Tibial nerve (tissue), 3 donors: Measurements from ENCODE around the gene SVOPL.

Experiments used
- POLR2A ChIP-seq, 2 donors: fragments of 450-650 bp; IDR thresholded peaks; one replicate each; pipeline ENCODE4 v1.6.1; 2017; ENCODE audit warnings: antibody characterized with exemption in 2 of 2, mild to moderate bottlenecking in 2 of 2, moderate library complexity in 2 of 2
- TF ChIP-seq, protein P1 (sequence below), 5 experiments: fragments of 200-600 bp in 3 of 5; fragments of 450-650 bp in 2 of 5; sonication (generic) in 3 of 5; IDR thresholded peaks; one replicate each; pipeline ENCODE4 v1.5.1; 2016 to 2019; ENCODE audit warnings: antibody characterized with exemption in 5 of 5, mild to moderate bottlenecking in 3 of 5, moderate library complexity in 2 of 5

DNA sequence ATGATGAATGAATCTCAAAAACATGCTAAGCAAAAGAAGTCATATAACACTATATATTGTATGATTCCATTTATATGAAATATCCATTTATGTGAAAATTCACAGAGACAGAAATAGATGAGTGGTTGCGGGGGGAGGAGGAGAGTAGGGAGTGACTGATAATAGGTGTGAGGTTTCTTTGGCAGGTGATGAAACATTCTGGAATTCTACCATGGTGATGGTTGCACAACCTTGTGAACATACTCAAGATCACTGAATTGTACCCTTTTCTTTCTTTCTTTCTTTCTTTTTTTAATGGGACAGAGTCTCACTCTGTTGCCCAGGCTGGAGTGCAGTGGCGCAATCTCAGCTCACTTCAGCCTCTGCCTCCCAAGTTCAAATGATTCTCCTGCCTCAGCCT, 10.7 kb downstream of the SVOPL start:
- TF ChIP-seq, protein P1, sequence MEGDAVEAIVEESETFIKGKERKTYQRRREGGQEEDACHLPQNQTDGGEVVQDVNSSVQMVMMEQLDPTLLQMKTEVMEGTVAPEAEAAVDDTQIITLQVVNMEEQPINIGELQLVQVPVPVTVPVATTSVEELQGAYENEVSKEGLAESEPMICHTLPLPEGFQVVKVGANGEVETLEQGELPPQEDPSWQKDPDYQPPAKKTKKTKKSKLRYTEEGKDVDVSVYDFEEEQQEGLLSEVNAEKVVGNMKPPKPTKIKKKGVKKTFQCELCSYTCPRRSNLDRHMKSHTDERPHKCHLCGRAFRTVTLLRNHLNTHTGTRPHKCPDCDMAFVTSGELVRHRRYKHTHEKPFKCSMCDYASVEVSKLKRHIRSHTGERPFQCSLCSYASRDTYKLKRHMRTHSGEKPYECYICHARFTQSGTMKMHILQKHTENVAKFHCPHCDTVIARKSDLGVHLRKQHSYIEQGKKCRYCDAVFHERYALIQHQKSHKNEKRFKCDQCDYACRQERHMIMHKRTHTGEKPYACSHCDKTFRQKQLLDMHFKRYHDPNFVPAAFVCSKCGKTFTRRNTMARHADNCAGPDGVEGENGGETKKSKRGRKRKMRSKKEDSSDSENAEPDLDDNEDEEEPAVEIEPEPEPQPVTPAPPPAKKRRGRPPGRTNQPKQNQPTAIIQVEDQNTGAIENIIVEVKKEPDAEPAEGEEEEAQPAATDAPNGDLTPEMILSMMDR (IDR thresholded peaks at IDR 0.05) = no peak
- TF ChIP-seq POLR2A (IDR thresholded peaks at IDR 0.05) = no peak
